H9 (cell line): ENCODE measurements around the gene SPATS2. TPM values are rescaled to one million over a fixed set of nuclear protein-coding genes. Genes with fewer than 3 reads are reported as not detected.

Experiments used
- DNase-seq: peaks from one replicate; pipeline ENCODE4 v3.0.0-alpha.2; 2017
- H2AFZ ChIP-seq: one replicate; pipeline ENCODE4 v1.6.1; 2013; ENCODE audit warnings: mild to moderate bottlenecking, low read length, control low read depth, moderate library complexity
- H2AK5ac ChIP-seq: 2 replicates; pipeline ENCODE4 v1.6.1; 2013; ENCODE audit warnings: low read length, control low read depth, mixed read lengths; ENCODE audit not compliant: insufficient read length
- H2BK120ac ChIP-seq: one replicate; pipeline ENCODE4 v1.6.1; 2013; ENCODE audit warnings: low read depth, mild to moderate bottlenecking, low read length, control low read depth, inconsistent platforms; ENCODE audit not compliant: poor library complexity, severe bottlenecking
- H2BK12ac ChIP-seq: 2 replicates; pipeline ENCODE4 v1.6.1; 2013; ENCODE audit warnings: low read length, control low read depth, mixed read lengths, low read depth; ENCODE audit not compliant: insufficient read length
- H2BK15ac ChIP-seq: 2 replicates; pipeline ENCODE4 v1.6.1; 2013; ENCODE audit warnings: low read depth, low read length, control low read depth
- H2BK20ac ChIP-seq: one replicate; pipeline ENCODE4 v1.6.1; 2013; ENCODE audit warnings: low read depth, mild to moderate bottlenecking, low read length, control low read depth, inconsistent platforms; ENCODE audit not compliant: poor library complexity, severe bottlenecking
- H2BK5ac ChIP-seq: 2 replicates; pipeline ENCODE4 v1.6.1; 2013; ENCODE audit warnings: low read length, control low read depth, mixed read lengths; ENCODE audit not compliant: insufficient read length
- H3K14ac ChIP-seq: 2 replicates; pipeline ENCODE4 v1.6.1; 2013; ENCODE audit warnings: low read length, control low read depth; ENCODE audit not compliant: insufficient read depth
- H3K18ac ChIP-seq: 2 replicates; pipeline ENCODE4 v1.6.1; 2013; ENCODE audit warnings: low read depth, mild to moderate bottlenecking, mixed read lengths, low read length, control low read depth; ENCODE audit not compliant: insufficient read length
- H3K23ac ChIP-seq: 2 replicates; pipeline ENCODE4 v1.6.1; 2013; ENCODE audit warnings: low read length, control low read depth, mixed read lengths, low read depth; ENCODE audit not compliant: insufficient read length
- H3K23me2 ChIP-seq: 2 replicates; pipeline ENCODE4 v1.6.1; 2013; ENCODE audit warnings: low read depth, mild to moderate bottlenecking, mixed read lengths, low read length, control low read depth; ENCODE audit not compliant: insufficient read length, poor library complexity, severe bottlenecking
- H3K27ac ChIP-seq: 2 replicates; pipeline ENCODE4 v1.5.1; 2013; ENCODE audit warnings: low read length, control low read depth, mixed read lengths, low read depth; ENCODE audit not compliant: insufficient read length
- H3K27me3 ChIP-seq: 2 replicates; pipeline ENCODE4 v1.6.1; 2013; ENCODE audit warnings: low read length, control low read depth, inconsistent platforms; ENCODE audit not compliant: insufficient read depth
- H3K4ac ChIP-seq: 2 replicates; pipeline ENCODE4 v1.6.1; 2013; ENCODE audit warnings: low read depth, mild to moderate bottlenecking, control low read depth, inconsistent platforms, low read length, moderate library complexity
- H3K4me1 ChIP-seq: 2 replicates; pipeline ENCODE4 v1.6.1; 2013; ENCODE audit warnings: low read length, control low read depth, inconsistent platforms; ENCODE audit not compliant: insufficient read depth
- H3K4me2 ChIP-seq: 2 replicates; pipeline ENCODE4 v1.6.1; 2013; ENCODE audit warnings: low read length, control low read depth, mixed read lengths; ENCODE audit not compliant: insufficient read length, insufficient read depth
- H3K56ac ChIP-seq: 2 replicates; pipeline ENCODE4 v1.6.1; 2013; ENCODE audit warnings: low read depth, mild to moderate bottlenecking, mixed read lengths, low read length, control low read depth; ENCODE audit not compliant: insufficient read length
- H3K79me1 ChIP-seq: 2 replicates; pipeline ENCODE4 v1.6.1; 2013; ENCODE audit warnings: low read depth, mild to moderate bottlenecking, moderate library complexity, low read length, control low read depth, inconsistent platforms; ENCODE audit not compliant: insufficient read depth, poor library complexity, severe bottlenecking
- H3K79me2 ChIP-seq: 2 replicates; pipeline ENCODE4 v1.6.1; 2013; ENCODE audit warnings: low read length, control low read depth, inconsistent platforms; ENCODE audit not compliant: insufficient read depth
- H3K9ac ChIP-seq: 2 replicates; pipeline ENCODE4 v1.6.1; 2013; ENCODE audit warnings: low read length, control low read depth, mixed read lengths; ENCODE audit not compliant: insufficient read length; ENCODE audit errors: extremely low read depth
- H3K9me3 ChIP-seq: one replicate; pipeline ENCODE4 v1.6.1; 2013; ENCODE audit warnings: low read depth, low read length, inconsistent platforms; ENCODE audit not compliant: control insufficient read depth
- H3T11ph ChIP-seq: one replicate; pipeline ENCODE4 v1.6.1; 2013; ENCODE audit warnings: mild to moderate bottlenecking, low read length, control low read depth, inconsistent platforms
- H4K20me1 ChIP-seq: one replicate; pipeline ENCODE4 v1.6.1; 2013; ENCODE audit not compliant: control insufficient read depth, insufficient read length, insufficient read depth
- H4K5ac ChIP-seq: 2 replicates; pipeline ENCODE4 v1.6.1; 2013; ENCODE audit warnings: low read depth, mild to moderate bottlenecking, mixed read lengths, low read length, control low read depth; ENCODE audit not compliant: insufficient read length
- H4K8ac ChIP-seq: replicated peaks from 2 replicates; pipeline ENCODE4 v1.6.1; 2013; ENCODE audit warnings: low read length, control low read depth, mixed read lengths, low read depth; ENCODE audit not compliant: insufficient read length
- H4K91ac ChIP-seq: 2 replicates; pipeline ENCODE4 v1.6.1; 2013; ENCODE audit warnings: low read depth, mild to moderate bottlenecking, moderate library complexity, mixed read lengths, low read length, control low read depth; ENCODE audit not compliant: insufficient read length
- H3K27ac Mint-ChIP-seq, 3 experiments: 2 replicates in 2 of 3; 3 replicates in 1 of 3; pipeline ENCODE4 v1.8.0; 2020 to 2021; ENCODE audit warnings: mixed read lengths in 3 of 3, mild to moderate bottlenecking in 1 of 3, moderate library complexity in 1 of 3
- H3K27me3 Mint-ChIP-seq: 2 replicates; pipeline ENCODE4 v1.8.0; 2021; ENCODE audit warnings: low read depth, mild to moderate bottlenecking, moderate library complexity, mixed read lengths
- H3K36me3 Mint-ChIP-seq, 3 experiments: 2 replicates in 2 of 3; 3 replicates in 1 of 3; pipeline ENCODE4 v1.8.0; 2020 to 2021; ENCODE audit warnings: low read depth in 3 of 3, mixed read lengths in 3 of 3; ENCODE audit not compliant: insufficient read depth in 1 of 3
- H3K4me1 Mint-ChIP-seq, 2 experiments: 2 replicates each; pipeline ENCODE4 v1.8.0; 2020; ENCODE audit warnings: mixed read lengths in 2 of 2
- H3K4me3 Mint-ChIP-seq, 2 experiments: 2 replicates in 1 of 2; 3 replicates in 1 of 2; pipeline ENCODE4 v1.8.0; 2020 to 2021; ENCODE audit warnings: mild to moderate bottlenecking in 2 of 2, mixed read lengths in 2 of 2, moderate library complexity in 1 of 2
- H3K9me3 Mint-ChIP-seq, 2 experiments: 2 replicates in 1 of 2; 3 replicates in 1 of 2; pipeline ENCODE4 v1.8.0; 2020; ENCODE audit warnings: mild to moderate bottlenecking in 2 of 2, mixed read lengths in 2 of 2, moderate library complexity in 1 of 2
- CTCF ChIP-seq: fragments of 200-600 bp; sonication (generic); conservative IDR thresholded peaks from 3 replicates; pipeline ENCODE4 v1.8.0; 2021; ENCODE audit warnings: antibody characterized with exemption, mild to moderate bottlenecking
- WGBS: extraction: QIAGEN DNeasy Blood & Tissue Kit; methylation state at CpG from one replicate; pipeline ENCODE4 v1.1.7; 2013; ENCODE audit warnings: missing lambda C conversion rate, low lambda C conversion rate, mixed read lengths; ENCODE audit not compliant: insufficient read length; ENCODE audit errors: extremely low coverage; 5-methylcytosine and 5-hydroxymethylcytosine counted together
- total RNA-seq: library from RNA; stranded (reverse); gene quantifications from 2 replicates; pipeline ENCODE4 v1.2.1, GENCODE V29; 2021

Gene SPATS2
- total RNA-seq, 1 experiment from 2014 or later: 17.1 TPM

GRCh38 chr12:49563951-49564685 is 196.9 kb downstream of the SPATS2 start:
- Histone ChIP-seq H2AK5ac (no peak overlapping the region), H3K9ac (no peak overlapping the region), H2BK15ac (no peak overlapping the region), H4K8ac (no peak overlapping the region), H3K4me1 (no peaks in the 10 kb centered on the region), H4K5ac (no peak overlapping the region), H3K79me2 (no peaks in the 10 kb centered on the region; the same call in 1 of the 2 replicates), H3K4ac (no peak overlapping the region), H3K23ac (no peak overlapping the region), H2BK5ac (no peak overlapping the region), H3K23me2 (peaks cover 6% of the 10 kb centered on the region), H3K9me3 (no peaks in the 10 kb centered on the region), H2BK20ac (no peak overlapping the region), H3K56ac (no peak overlapping the region), H2BK12ac (no peak overlapping the region), H4K91ac (no peak overlapping the region), H3K27me3 (no peaks in the 10 kb centered on the region), H3K79me1 (peaks cover 3% of the 10 kb centered on the region), H2BK120ac (no peak overlapping the region), H3K4me2 (no peak overlapping the region), H4K20me1 (no peaks in the 10 kb centered on the region), H3T11ph (no peak overlapping the region), H3K14ac (no peak overlapping the region), H2AFZ (no peak overlapping the region), H3K27ac (no peak overlapping the region), H3K18ac (no peak overlapping the region)
- WGBS: no CpG with 5 or more reads among the region's 14 CpGs
- peak overlapping the region in 1 of 3 experiments; percentile 57; a peak in 2 of 7 replicates for H3K27ac Mint-ChIP-seq
- no peaks in the 10 kb centered on the region; the same call in 1 of the 2 replicates for H3K27me3 Mint-ChIP-seq
- peak overlapping the region in 1 of 2 experiments; percentile 17; a peak in 1 of 5 replicates for H3K4me3 Mint-ChIP-seq
- H3K4me1 Mint-ChIP-seq: peaks cover 2 to 14% of the 10 kb centered on the region in 2 experiments
- DNase-seq: no peak
- TF ChIP-seq CTCF: no peak
- peaks cover 0 to 3% of the 10 kb centered on the region in 2 experiments; a peak in 1 of 5 replicates for H3K9me3 Mint-ChIP-seq
- H3K36me3 Mint-ChIP-seq: peaks cover 21 to 61% (median 57%) of the 10 kb centered on the region in 3 experiments; a peak in 6 of 7 replicates
